Measurements from ENCODE around the gene BANP.

BANP gene

GRCh38 chr16:88066680-88067529 lies 115.7 kb downstream of the BANP start:
- H3K4me3 ChIP-seq (ENCODE audit: low read depth, low read length) = no peak overlapping the region
- no peak overlapping the region for H2AK5ac ChIP-seq (ENCODE audit: low read length)
- no peak for DNase-seq
- H4K12ac ChIP-seq (ENCODE audit: low read depth, low read length) = no peak overlapping the region
- no CpG with 5 or more reads among the region's 29 CpGs for WGBS (ENCODE audit: extremely low coverage, insufficient coverage, insufficient read length)
- no peak overlapping the region for H3K4ac ChIP-seq (ENCODE audit: low read depth, low read length)
- H3K36me3 ChIP-seq (ENCODE audit: control insufficient read depth in 1 of 2, insufficient read depth in 2 of 2, low read length in 2 of 2) = peaks cover 26 to 29% of the 10 kb centered on the region in 2 experiments
- no peak overlapping the region for H2BK5ac ChIP-seq (ENCODE audit: low read depth, low read length, poor library complexity)
- H2AFZ ChIP-seq (ENCODE audit: insufficient read depth, low read length, poor library complexity) = no peak overlapping the region
- no peak overlapping the region for H3K4me2 ChIP-seq (ENCODE audit: low read length)
- peaks cover 17% of the 10 kb centered on the region in 2 experiments for H3K4me1 ChIP-seq (ENCODE audit: control insufficient read depth in 1 of 2, insufficient read depth in 2 of 2, low read length in 2 of 2)
- H3K79me1 ChIP-seq (ENCODE audit: low read length) = peaks cover 8% of the 10 kb centered on the region
- H4K8ac ChIP-seq (ENCODE audit: low read depth, low read length) = no peak overlapping the region
- no peak overlapping the region for H3K14ac ChIP-seq (ENCODE audit: low read length)
- H4K91ac ChIP-seq (ENCODE audit: low read depth, low read length) = no peak overlapping the region
- H3K27ac ChIP-seq (ENCODE audit: low read depth, low read length) = no peak overlapping the region
- H2BK12ac ChIP-seq (ENCODE audit: low read length) = no peak overlapping the region
- H3K9me3 ChIP-seq (ENCODE audit: insufficient read depth, low read depth, low read length) = peaks cover 3% of the 10 kb centered on the region
- H2BK120ac ChIP-seq (ENCODE audit: insufficient read depth, low read length, poor library complexity) = no peak overlapping the region
- H3K18ac ChIP-seq (ENCODE audit: low read length) = no peak overlapping the region
- H3K79me2 ChIP-seq (ENCODE audit: control insufficient read depth, insufficient read depth, low read length, poor library complexity) = no peaks in the 10 kb centered on the region
- H3K23ac ChIP-seq (ENCODE audit: low read length) = no peak overlapping the region
- H3K9ac ChIP-seq (ENCODE audit: low read length) = no peak overlapping the region
- no peaks in the 10 kb centered on the region for H3K27me3 ChIP-seq (ENCODE audit: insufficient read depth, low read length)

- Histone ChIP-seq H3K4me3 (ENCODE audit: low read depth, low read length) (no peak overlapping the region), H4K8ac (ENCODE audit: low read depth, low read length) (no peak overlapping the region), H2BK120ac (ENCODE audit: insufficient read depth, low read length, poor library complexity) (no peak overlapping the region), H3K14ac (ENCODE audit: low read length) (no peak overlapping the region), H3K36me3 (ENCODE audit: control insufficient read depth in 1 of 2, insufficient read depth in 2 of 2, low read length in 2 of 2) (peaks cover 35 to 36% of the 10 kb centered on the region in 2 experiments), H3K9me3 (ENCODE audit: insufficient read depth, low read depth, low read length) (peaks cover 3% of the 10 kb centered on the region), H3K4me2 (ENCODE audit: low read length) (no peak overlapping the region), H2BK5ac (ENCODE audit: low read depth, low read length, poor library complexity) (no peak overlapping the region), H2AFZ (ENCODE audit: insufficient read depth, low read length, poor library complexity) (no peak overlapping the region), H2AK5ac (ENCODE audit: low read length) (no peak overlapping the region), H3K18ac (ENCODE audit: low read length) (no peak overlapping the region), H3K27ac (ENCODE audit: low read depth, low read length) (no peak overlapping the region), H3K4me1 (ENCODE audit: control insufficient read depth in 1 of 2, insufficient read depth in 2 of 2, low read length in 2 of 2) (peaks cover 9% of the 10 kb centered on the region in 2 experiments), H3K4ac (ENCODE audit: low read depth, low read length) (no peak overlapping the region), H3K79me1 (ENCODE audit: low read length) (peaks cover 6% of the 10 kb centered on the region), H2BK12ac (ENCODE audit: low read length) (no peak overlapping the region), H4K12ac (ENCODE audit: low read depth, low read length) (no peak overlapping the region), H3K79me2 (ENCODE audit: control insufficient read depth, insufficient read depth, low read length, poor library complexity) (no peaks in the 10 kb centered on the region), H4K91ac (ENCODE audit: low read depth, low read length) (no peak overlapping the region), H3K27me3 (ENCODE audit: insufficient read depth, low read length) (no peaks in the 10 kb centered on the region), H3K9ac (ENCODE audit: low read length) (no peak overlapping the region), H3K23ac (ENCODE audit: low read length) (no peak overlapping the region)
- DNase-seq = no peak
- no CpG with 5 or more reads among the region's 40 CpGs for WGBS (ENCODE audit: extremely low coverage, insufficient coverage, insufficient read length)
Observed at GRCh38 chr16:88067530-88068411, 116.5 kb downstream of the BANP start.

- Histone ChIP-seq H2BK12ac (ENCODE audit: low read length) (no peak overlapping the region), H3K4me1 (ENCODE audit: control insufficient read depth in 1 of 2, insufficient read depth in 2 of 2, low read length in 2 of 2) (peaks cover 4 to 5% of the 10 kb centered on the region in 2 experiments), H3K27me3 (ENCODE audit: insufficient read depth, low read length) (no peaks in the 10 kb centered on the region), H3K9me3 (ENCODE audit: insufficient read depth, low read depth, low read length) (peaks cover 3% of the 10 kb centered on the region), H3K27ac (ENCODE audit: low read depth, low read length) (no peak overlapping the region), H3K4ac (ENCODE audit: low read depth, low read length) (no peak overlapping the region), H3K79me2 (ENCODE audit: control insufficient read depth, insufficient read depth, low read length, poor library complexity) (no peaks in the 10 kb centered on the region), H2BK5ac (ENCODE audit: low read depth, low read length, poor library complexity) (no peak overlapping the region), H2AFZ (ENCODE audit: insufficient read depth, low read length, poor library complexity) (no peak overlapping the region), H2BK120ac (ENCODE audit: insufficient read depth, low read length, poor library complexity) (no peak overlapping the region), H3K79me1 (ENCODE audit: low read length) (no peaks in the 10 kb centered on the region), H2AK5ac (ENCODE audit: low read length) (no peak overlapping the region), H3K23ac (ENCODE audit: low read length) (no peak overlapping the region), H3K9ac (ENCODE audit: low read length) (no peak overlapping the region), H3K14ac (ENCODE audit: low read length) (no peak overlapping the region), H4K8ac (ENCODE audit: low read depth, low read length) (no peak overlapping the region), H4K91ac (ENCODE audit: low read depth, low read length) (no peak overlapping the region), H4K12ac (ENCODE audit: low read depth, low read length) (no peak overlapping the region), H3K18ac (ENCODE audit: low read length) (no peak overlapping the region), H3K4me3 (ENCODE audit: low read depth, low read length) (no peak overlapping the region), H3K36me3 (ENCODE audit: control insufficient read depth in 1 of 2, insufficient read depth in 2 of 2, low read length in 2 of 2) (peaks cover 42 to 43% of the 10 kb centered on the region in 2 experiments), H3K4me2 (ENCODE audit: low read length) (no peak overlapping the region)
- no peak for DNase-seq
- WGBS (ENCODE audit: extremely low coverage, insufficient coverage, insufficient read length) = no CpG with 5 or more reads among the region's 27 CpGs
Observed at GRCh38 chr16:88068476-88069396, 117.5 kb downstream of the BANP start.

Data from trophoblast cell (in vitro differentiated cells and primary cell).